Activated CD8-positive, alpha-beta memory T cell treated with anti-CD3 and anti-CD28 coated beads, Interleukin-2, amount 50 U/mL, for 24 hours (primary cell): ENCODE results near the gene ARHGAP31.
"Not testable (repeated sequence)": the region's sequence is repeated elsewhere in the genome, so short reads cannot be mapped to it uniquely, and the experiment has no call there.

Experiments used
- DNase-seq: peaks from one replicate; pipeline ENCODE4 v3.0.0-alpha.2; 2020; ENCODE audit errors: extremely low read depth

The ARHGAP31 gene

DNA sequence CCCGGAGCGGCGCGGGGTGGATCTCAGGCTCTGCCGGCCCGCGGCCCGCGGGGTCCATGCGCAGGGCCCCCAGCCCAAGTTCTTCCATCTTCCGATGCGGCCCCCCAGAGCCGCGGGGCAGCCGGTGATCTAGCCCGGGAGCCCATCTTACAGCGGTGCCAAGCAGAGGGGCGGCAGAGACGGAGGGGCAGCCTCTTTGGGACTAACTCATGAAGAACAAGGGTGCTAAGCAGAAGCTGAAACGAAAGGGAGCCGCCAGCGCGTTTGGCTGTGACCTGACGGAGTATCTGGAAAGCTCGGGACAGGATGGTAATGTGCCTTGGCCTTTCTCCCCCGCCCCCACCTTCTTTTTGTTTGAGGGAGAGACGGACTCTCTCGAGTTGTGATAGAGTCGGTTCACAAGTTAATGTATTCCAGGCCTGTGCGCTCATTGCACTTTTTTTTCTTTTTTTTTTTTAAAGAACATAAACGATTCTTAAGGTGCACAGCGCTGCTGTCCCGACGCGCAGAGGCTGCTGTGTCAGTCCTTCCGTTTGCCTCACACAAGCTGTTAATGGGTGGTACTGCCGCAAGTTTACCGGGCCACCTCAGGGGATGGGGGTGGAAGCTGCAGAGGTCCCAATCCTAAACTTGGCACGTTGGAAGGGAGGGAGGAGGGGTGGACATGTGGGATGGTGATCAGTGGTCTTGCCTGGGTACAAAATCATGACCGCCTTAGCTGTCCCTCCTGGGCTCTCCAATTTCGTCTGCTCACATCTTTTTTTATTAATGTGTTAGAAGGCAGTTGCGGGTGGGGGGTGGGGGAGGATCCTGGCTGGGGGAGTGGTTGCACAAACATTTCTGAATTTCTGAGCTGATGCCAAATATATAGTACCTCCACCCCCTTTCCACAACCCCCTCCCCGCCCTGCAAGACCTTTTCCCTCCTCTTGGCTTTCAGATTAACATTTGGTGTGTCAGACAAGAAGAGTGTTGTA, 801 bp downstream of the ARHGAP31 start:
- no peak for DNase-seq

DNA sequence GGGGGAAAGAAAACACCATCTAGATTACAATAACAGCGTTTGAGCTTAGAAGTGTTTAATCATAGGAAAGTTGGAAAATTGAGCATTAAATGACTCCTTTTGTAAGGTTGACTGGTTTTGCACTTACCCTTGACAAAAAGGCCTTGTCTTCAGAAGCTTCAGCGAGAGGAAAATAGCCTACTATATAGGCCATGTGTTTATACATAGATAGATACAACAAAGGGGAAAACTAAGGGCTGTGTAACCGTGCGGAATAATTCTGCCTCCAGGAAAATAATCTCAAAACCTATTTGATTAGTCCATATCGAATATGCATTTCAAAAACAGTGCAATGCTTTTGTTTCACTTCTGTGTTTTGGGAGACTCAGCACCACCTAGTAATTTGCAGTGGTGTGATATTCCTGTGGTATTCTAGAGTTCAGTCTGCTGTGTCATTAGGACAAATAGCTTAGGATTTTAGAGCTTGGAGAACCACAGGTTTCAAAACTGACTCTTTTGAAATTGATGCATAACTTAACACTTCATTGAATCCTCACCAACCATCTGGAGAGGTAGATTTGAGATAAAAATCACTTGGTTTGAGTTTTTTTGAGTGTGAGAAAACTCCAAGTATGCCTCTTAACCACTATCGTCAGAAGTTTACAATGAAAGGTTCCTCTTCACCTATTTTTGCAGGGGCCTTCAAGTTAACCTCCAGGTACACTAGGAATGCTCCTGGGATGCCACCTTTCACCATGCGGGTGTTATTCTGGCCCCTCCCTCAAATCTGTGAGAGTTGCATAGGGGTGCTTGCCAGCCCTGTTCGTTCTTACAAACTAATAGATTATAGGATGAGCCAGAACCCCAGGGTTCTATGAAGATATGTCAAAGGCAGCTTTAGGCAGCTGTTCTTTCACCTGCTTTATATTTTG, 1.9 kb downstream of the ARHGAP31 start:
- no peak for DNase-seq

DNA sequence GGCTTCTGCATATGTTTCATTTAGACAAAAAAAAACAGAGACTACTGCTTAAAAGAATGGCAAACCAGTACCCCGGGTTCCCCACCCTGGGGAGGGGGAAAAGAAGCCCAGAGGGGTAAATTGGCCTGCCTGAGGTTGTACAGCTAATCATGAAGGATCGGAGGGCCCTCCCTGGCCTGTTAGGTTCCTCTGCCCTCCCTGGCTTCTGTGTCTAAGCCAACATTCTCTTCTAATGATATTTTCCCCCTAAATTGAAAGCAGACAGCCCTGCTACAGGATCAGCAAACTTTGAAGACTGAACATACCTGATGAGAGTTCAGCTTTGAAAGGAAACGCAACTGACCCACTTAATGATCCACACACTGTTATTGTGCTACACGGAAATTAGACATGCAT, 2.5 kb downstream of the ARHGAP31 start:
- no peak for DNase-seq

DNA sequence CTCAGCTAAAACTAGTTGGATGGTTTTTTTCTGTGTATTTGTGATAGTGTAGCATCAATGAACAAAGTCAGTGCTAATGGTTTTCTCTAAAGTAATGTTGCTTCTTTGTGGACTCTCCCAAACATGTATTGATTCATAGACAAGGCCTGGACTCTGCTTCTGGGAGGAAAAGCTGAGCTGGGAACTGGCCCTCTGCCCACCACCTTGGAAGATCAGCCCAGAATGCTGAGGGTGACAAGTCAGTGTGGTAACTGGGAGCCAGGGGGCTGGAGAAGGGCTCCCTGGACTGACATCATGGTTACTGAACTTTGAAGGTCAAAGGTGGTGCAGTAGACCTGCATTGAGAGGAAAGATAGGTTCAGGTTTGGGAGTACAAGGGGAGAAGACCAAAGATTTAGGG, 3.0 kb downstream of the ARHGAP31 start:
- no peak for DNase-seq

DNA sequence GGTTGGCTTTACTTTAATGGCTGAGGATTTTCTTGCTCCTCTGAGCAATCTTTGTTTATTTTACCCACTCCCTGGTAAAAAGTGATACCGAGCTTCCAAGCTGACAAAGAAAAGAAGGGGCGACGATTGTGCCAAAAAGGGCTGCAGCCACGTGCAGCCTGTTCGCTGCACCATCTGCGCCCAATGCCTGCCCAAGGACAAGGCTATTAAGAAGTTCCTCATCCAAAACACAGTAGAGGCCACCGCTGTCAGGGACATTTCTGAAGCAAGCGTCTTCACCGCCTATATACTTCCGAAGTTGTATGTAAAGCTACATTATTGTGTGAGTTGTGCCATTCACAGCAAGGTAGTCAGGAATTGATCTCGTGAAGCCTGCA, 4.4 kb downstream of the ARHGAP31 start:
- DNase-seq, result no peak

DNA sequence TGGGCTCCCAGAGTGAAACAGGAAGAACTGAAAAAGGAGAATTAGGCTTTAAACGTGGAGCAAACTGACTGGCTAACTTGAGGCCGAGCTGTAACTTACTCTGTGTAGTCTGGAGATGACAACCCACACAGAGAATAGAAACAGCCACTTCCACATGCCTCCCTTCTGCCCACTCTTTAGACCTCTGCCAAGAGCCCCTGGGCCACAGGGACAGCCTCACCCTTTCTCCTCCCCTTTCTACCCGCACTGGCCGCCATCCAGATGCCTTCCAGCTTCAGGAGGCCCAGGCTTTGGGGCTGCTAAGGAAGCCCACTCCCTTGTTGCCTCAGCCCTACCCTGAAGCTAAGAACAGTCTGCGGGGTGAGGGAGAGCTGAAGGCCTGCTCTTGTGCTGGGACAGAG, 6.8 kb downstream of the ARHGAP31 start:
- DNase-seq, result no peak

DNA sequence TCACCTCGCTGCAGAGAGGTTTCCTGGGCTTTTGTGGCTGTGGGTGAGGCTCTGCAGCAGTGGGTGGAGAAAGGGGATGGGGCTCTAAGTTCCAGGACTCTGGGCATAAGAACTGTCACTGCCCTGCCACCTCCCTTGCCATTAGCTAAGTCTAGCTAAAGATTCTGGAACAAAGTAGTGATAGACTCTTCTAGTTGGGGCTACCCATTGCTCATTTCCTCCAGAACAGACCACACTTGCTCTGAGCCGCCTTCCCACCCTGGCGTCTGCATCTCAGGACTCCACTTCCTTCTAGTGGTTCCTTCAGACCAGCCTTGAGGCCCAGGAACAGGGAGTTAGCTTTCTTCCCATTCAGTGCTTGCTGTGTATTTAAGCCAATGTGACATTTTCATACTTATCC, 7.5 kb downstream of the ARHGAP31 start:
- no peak for DNase-seq

DNA sequence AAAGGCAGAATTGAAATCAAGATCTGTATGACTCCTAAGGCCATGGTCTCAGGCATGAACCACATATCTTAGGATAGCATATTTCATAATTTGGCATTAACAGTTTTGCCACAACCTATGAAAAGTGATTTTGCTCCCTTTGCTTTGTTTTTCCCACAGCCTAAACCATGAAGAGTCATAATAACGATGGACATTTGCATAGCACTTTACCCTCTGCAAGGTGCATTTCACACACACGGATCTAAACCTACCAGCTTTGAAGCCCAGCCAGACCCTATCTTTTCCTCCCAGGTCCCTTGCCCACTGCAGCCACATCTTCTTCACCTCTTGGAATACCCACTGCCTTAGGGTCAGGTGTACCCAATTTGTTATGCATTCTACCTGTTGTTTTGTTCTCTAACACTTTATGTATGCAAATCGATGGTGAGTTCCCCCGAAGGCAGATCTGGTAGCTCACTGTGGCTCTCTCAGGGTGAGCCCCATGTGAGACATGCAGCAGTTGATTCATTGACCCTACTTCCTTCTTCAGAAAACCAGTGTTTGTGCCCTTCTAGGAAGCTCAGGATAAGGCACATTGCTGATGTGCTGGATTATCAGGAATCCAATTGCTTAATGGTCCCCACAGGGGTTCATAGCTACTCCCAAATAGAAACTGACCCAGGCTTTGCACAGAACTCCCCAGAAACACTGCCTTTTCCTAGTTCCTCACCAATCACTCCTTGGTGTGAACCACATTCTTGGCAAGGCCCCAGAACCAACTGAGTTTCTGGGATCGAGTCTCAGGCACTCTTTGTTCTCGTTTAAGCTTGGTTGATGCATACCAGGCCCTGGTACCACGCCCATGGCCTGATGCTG, 8.7 kb downstream of the ARHGAP31 start:
- no peak for DNase-seq

DNA sequence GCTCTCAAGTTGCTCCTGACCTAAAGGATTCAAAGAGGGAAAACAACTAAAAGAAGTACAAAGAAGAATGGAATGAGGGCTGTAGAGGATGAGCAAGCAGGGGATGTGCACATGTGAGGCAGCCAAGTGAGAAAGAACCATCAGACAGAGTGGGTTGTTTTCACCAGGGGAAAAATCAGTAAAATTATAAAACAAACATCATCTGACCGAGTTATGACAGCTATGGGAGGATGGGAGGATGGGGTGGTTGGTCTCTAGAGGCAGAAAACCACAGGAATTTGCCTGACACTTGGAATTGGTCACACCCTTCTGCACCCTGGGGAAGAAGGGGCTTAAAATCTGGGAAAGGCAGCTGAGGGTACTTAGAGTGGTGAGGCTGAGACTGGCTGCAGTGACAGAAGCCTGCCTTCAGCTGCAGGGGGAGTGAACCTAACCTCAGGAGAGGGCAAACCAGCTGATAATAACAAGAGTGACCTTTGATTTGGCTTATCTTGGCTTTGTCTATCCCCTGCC, 10.1 kb downstream of the ARHGAP31 start:
- DNase-seq, result no peak

DNA sequence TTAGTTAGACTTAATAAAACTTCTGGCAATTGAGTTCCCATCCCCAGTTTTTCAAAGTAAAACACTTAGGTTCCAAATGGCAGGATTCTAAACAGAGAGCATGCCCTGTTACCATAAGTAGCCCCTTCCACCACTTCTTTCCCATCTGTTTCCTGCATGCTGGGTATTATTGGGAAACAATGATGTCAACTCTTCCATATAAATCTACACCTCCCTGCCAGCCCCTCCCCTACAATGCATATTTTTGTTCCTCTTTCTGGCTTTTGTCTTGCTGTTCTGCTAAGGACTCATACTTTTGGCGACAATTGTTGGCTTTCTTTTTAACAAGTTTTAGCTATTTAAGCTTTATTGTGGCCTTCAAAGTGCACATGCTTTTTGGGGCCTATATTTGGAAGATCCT, 11.1 kb downstream of the ARHGAP31 start:
- DNase-seq, result no peak

DNA sequence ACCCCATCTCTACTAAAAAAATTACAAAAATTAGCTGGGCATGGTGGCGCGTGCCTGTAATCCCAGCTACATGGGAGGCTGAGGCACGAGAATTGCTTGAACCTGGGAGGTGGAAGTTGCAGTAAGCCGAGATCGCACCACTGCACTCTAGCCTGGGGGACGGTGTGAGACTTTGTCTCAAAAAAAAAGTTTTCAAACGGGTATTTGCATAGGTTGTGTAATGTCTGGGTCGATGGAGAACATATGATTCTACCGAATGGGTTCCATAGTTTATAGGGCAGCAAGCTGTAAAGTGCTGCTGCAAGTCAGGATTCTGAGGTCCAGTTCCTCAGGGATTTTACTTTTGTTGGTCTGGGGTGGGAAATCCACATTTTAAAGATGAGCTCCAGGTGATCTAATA, 12.2 kb downstream of the ARHGAP31 start:
- not testable (repeated sequence) for DNase-seq

DNA sequence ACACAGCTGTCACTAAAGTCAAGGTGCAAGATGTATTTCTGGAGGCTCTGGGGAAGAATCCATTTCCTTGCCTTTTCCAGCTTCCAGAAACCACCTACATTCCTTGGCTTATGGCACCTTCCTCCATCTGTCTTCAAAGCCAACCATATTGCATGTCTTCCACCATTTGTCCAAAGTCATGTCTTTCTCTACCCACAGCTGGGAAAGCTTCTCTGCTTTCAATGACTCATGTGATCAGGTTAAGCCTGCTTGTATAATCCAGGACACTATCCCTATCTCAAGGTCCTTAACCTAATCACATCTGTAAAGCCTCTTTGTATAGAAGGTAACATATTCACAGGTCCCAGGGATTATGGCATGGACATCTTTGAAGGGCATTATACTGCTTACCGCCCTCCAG, 14.2 kb downstream of the ARHGAP31 start:
- no peak for DNase-seq

DNA sequence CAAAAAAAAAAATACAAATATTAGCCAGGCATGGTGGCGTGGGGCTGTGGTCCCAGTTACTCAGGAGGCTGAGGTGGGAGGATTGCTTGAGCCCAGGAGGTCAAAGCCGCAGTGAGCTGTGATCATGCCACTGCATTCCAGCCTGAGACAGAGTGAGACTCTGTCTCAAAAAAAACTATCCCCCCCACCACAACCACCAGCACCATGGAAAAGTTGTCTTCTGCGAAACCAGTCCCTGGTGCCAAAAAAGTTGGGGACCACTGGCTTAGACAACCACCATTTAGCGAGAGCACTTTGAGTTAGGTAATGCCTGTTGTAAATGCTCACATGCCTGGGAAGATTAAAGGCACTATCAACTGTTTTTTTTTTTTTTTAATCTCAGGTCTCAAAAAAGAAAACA, 15.4 kb downstream of the ARHGAP31 start:
- DNase-seq, result no peak

DNA sequence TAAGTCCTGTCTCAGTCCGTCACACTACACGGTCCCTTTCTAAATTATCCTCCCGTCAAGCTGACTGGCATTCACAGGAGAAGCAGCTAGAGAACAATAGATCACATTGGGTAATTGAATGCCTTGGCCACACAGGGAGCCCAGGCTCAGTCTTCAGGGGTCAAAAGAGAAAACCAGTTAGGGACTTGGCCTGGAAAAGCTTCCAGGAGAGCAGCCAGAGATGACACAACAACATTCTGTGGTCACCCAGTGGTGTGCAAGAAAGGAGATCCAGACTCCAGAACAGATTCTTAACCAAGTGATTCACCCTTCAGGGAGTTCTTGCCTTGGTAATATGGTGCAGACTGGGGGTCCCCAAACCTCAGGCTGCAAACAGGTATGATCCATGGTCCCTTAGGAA, 15.9 kb downstream of the ARHGAP31 start:
- no peak for DNase-seq

DNA sequence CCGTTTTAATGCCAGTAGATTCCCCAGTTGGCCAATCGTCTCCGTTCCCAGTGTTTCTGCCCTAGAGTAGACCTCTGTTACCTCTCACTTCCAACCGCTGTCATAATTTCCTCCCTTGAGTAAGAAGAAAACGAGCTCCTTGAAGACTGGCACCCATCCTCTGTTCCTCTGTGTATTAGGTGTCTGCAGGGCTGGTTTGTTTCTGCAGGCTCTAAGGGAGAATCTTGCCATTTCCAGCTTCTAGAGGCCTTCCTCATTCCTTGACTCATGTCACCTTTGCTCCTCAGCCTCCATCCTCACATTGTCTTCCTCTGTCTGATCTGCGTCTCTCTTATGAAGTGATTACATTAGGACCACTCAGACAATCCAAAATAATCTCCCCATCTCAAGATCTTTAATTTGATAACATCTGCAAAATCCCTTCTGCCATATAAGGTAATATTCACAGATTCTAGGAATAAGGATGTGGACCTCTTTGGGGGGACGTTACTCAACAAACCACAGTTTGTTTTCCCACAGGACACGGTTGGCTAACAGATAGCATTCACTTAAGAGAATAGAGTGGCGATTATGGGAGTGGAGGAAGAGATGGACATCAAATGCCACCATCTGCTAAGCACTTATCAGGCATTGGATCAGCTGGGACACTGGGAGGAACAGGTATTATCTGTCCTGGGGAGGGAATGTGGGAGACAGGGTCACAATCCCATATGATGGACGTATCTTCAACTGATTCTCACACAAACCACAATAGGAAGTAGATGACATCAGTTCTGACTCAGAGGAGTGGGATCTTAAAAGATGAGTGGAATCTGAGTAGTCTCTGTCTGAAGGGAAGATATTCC, 17.1 kb downstream of the ARHGAP31 start:
- no peak for DNase-seq

DNA sequence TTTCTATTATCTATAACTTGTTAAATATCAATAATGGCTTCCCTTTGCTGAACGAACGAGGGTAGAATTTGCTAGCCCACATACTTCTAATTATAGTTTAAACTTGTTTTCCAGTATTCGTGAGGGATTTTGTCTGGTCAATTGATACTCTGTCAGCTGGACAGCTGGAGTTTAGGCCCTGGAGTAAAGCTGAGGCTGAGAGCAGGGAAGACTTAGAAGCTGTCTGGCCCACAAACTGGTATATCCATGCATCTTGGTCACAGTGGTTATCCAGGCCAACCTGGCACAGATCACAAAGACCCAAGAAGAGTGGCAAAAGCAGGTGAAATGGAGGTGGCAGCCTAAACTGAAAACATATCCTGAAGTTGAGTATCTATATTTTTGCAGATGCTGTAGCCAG, 19.3 kb downstream of the ARHGAP31 start:
- no peak for DNase-seq

DNA sequence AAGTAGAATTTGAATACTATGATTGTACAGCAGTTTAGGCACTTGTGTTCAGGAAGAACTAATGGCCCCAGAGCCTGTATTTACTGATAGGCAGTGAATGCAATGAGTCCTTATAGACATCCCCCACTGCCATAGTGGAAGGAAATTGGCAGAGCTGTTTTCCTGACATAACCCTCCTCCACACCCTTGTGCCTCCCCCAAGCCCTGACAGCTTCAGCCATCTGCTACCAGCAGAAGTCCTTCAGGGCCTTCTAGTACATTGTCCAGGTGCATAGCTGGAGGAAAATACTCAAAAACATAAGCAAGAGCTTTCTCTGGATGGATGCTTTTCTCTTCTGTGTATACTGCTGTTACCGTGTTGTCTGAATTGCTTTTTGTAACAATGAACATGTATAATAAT, 20.6 kb downstream of the ARHGAP31 start:
- DNase-seq, result no peak

DNA sequence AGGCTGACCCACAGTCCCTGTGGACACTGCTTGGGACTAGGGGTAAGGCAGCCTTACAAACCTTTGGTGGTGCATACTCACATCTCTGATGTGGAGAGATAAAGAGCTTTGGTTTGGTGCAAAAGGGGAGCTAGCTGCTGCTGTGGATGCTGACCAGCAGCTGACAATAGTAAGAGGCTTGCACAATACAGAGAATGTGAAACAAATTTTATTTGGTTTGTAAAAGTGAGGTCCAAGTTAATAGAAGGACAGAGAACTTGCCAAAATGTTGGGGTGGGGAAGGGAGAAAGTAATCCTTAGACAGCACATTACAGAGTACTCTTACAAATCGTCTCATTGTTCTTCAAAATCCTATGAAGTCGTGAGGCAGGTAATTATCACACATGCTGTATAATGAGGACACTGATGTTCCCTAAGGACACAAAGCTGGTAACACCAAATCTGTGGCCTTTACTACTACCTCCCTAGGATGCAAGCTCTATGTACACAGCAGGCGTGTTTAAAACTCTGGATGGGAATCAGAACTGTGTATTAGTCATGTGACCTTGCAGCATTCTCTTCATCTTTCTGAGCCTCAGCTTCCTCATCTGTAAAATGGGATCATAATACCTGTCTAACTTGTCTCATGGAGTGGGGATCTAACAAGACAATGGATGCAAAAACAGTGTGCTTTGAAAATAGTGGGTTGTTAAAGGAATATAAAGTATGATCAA, 21.6 kb downstream of the ARHGAP31 start:
- DNase-seq, result no peak

DNA sequence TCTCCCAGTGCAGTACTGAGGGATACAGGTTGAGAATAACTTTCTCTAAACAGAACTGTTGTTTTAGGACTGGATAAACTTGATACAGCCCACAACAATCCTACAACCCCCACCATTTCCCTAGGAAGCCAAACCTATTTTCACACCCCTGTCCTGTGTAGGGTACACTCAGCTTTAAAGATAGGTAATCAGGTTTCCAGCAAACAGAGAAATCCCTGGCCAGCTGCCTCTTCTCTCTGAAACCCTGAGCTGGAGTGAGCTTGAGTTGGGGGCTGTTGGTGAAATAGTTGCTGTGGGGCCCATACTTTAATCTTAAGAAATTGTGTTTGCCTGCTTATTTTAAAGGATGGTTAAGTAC, 22.1 kb downstream of the ARHGAP31 start:
- DNase-seq, result no peak

DNA sequence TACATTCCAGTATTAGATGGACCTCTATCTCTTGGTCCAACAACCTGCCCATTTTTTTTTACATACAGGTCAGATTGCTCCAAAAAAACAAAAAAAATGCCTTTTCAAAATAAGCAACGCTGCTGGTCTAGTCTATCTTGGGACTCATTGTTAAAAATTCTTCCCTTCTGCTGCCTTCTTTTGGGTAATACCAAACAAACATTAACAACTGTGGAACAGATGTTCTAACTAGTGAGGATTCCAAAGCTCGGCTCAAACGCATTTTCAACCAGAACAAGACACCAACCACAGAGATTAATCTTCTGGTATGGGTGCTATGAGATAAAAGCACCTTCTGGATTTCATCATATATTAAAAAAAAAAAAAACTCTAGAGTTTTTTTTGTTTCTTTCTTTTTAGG, 24.7 kb downstream of the ARHGAP31 start:
- DNase-seq, result no peak
